Mesendoderm (in vitro differentiated cells): Measurements from ENCODE around the gene LPIN1.

ENCODE experiments used
- DNase-seq: peaks from one replicate; pipeline ENCODE4 v3.0.0; 2013
- H2AK5ac ChIP-seq: 2 replicates; pipeline ENCODE4 v1.6.1; 2013; ENCODE audit warnings: low read length, inconsistent platforms
- H2BK120ac ChIP-seq: 2 replicates; pipeline ENCODE4 v1.6.1; 2013; ENCODE audit warnings: low read depth, mild to moderate bottlenecking, low read length, moderate library complexity, mixed read lengths
- H2BK15ac ChIP-seq: replicated peaks from 2 replicates; pipeline ENCODE4 v1.6.1; 2013; ENCODE audit warnings: low read depth, mild to moderate bottlenecking, moderate library complexity
- H2BK5ac ChIP-seq: 2 replicates; pipeline ENCODE4 v1.6.1; 2013; ENCODE audit warnings: low read length, inconsistent platforms
- H3K18ac ChIP-seq: 2 replicates; pipeline ENCODE4 v1.6.1; 2013; ENCODE audit warnings: mild to moderate bottlenecking, low read length, mixed read lengths
- H3K23ac ChIP-seq: one replicate; pipeline ENCODE4 v1.6.1; 2013; ENCODE audit warnings: low read length
- H3K27ac ChIP-seq: 2 replicates; pipeline ENCODE4 v1.5.1; 2013; ENCODE audit warnings: low read depth, mild to moderate bottlenecking, inconsistent platforms, low read length, moderate library complexity
- H3K27me3 ChIP-seq: 2 replicates; pipeline ENCODE4 v1.6.1; 2013; ENCODE audit warnings: low read length, control low read depth, mild to moderate bottlenecking, inconsistent platforms; ENCODE audit not compliant: insufficient read depth, poor library complexity
- H3K36me3 ChIP-seq: 2 replicates; pipeline ENCODE4 v1.6.1; 2013; ENCODE audit warnings: low read length, inconsistent platforms; ENCODE audit not compliant: control insufficient read depth, insufficient read depth
- H3K4ac ChIP-seq: one replicate; pipeline ENCODE4 v1.6.1; 2013; ENCODE audit warnings: low read depth, mild to moderate bottlenecking, low read length, moderate library complexity
- H3K4me1 ChIP-seq: 2 replicates; pipeline ENCODE4 v1.6.1; 2013; ENCODE audit warnings: low read depth, low read length, inconsistent platforms; ENCODE audit not compliant: control insufficient read depth
- H3K4me2 ChIP-seq: 2 replicates; pipeline ENCODE4 v1.6.1; 2013; ENCODE audit warnings: low read length
- H3K4me3 ChIP-seq: 2 replicates; pipeline ENCODE4 v1.5.1; 2013; ENCODE audit warnings: mild to moderate bottlenecking, low read length
- H3K56ac ChIP-seq: one replicate; pipeline ENCODE4 v1.6.1; 2013; ENCODE audit warnings: low read length
- H3K79me1 ChIP-seq: 2 replicates; pipeline ENCODE4 v1.6.1; 2013; ENCODE audit warnings: low read length, inconsistent platforms
- H3K79me2 ChIP-seq: 2 replicates; pipeline ENCODE4 v1.6.1; 2013; ENCODE audit warnings: mild to moderate bottlenecking, low read length; ENCODE audit not compliant: control insufficient read depth, insufficient read depth
- H3K9ac ChIP-seq: 2 replicates; pipeline ENCODE4 v1.6.1; 2013; ENCODE audit warnings: low read length, inconsistent platforms
- H4K5ac ChIP-seq: one replicate; pipeline ENCODE4 v1.6.1; 2013; ENCODE audit warnings: low read length
- H4K8ac ChIP-seq: one replicate; pipeline ENCODE4 v1.6.1; 2013; ENCODE audit warnings: low read depth, mild to moderate bottlenecking, control low read depth, low read length, moderate library complexity
- WGBS: extraction: QIAGEN DNeasy Blood & Tissue Kit; methylation state at CpG from one replicate; pipeline ENCODE4 v1.1.7; 2013; ENCODE audit warnings: low lambda C conversion rate, missing lambda C conversion rate; ENCODE audit not compliant: insufficient coverage; ENCODE audit errors: extremely low coverage; 5-methylcytosine and 5-hydroxymethylcytosine counted together

The LPIN1 gene

DNA sequence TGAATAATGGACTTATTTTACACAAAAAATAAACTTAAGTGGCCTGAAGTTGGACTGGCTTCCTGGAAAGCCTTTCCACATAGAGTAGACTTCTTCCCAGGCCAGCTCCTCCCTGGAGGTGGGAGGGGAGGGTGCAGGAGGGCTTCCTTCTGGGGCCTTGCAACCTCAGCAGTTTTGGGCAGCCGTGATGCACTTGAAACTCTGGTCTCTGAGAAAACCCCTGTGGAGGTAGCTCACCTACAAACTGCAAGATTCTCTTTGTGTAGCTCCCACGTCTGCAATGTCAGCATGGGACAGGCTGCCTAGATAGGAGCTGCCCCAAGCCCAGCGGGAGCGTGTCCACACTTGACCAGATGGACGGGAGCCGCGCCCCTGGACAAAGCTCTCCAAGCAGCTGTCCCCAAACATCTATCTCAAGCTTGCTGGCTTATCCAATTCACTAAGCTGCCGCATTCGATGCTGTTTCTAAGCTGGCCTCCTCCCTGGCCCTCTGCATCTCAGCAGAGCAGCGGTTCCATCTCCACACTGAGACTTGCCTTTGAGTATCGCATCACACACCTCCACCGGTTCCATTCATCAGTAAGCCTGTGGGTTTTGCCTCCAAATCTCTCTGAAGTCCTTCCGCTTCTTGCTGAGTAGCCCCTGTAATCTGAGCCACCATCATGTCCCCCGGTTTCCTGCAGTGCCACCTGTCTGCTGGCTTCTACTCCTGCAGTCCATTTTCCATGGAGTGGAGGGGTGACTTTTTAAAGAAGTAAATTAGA is 1.6 kb upstream of the LPIN1 start:
- Histone ChIP-seq H3K23ac (no peak overlapping the region), H4K5ac (peak overlapping the region; percentile 33), H3K4me2 (no peak overlapping the region), H4K8ac (no peak overlapping the region), H2AK5ac (no peak overlapping the region), H3K27ac (peak overlapping the region; percentile 46), H2BK15ac (no peak overlapping the region), H3K4ac (peak overlapping the region; percentile 75), H3K79me1 (peaks cover 4% of the 10 kb centered on the region), H3K27me3 (no peaks in the 10 kb centered on the region), H3K9ac (peak overlapping the region; percentile 36), H3K56ac (peak overlapping the region; percentile 36), H3K18ac (peak overlapping the region; percentile 65), H3K79me2 (peaks cover 4% of the 10 kb centered on the region), H2BK120ac (no peak overlapping the region), H3K36me3 (no peaks in the 10 kb centered on the region), H3K4me3 (no peak overlapping the region), H2BK5ac (peak overlapping the region; percentile 25), H3K4me1 (peaks cover 9% of the 10 kb centered on the region)
- WGBS = no CpG with 5 or more reads among the region's 14 CpGs
- DNase-seq = peak; percentile 89

DNA sequence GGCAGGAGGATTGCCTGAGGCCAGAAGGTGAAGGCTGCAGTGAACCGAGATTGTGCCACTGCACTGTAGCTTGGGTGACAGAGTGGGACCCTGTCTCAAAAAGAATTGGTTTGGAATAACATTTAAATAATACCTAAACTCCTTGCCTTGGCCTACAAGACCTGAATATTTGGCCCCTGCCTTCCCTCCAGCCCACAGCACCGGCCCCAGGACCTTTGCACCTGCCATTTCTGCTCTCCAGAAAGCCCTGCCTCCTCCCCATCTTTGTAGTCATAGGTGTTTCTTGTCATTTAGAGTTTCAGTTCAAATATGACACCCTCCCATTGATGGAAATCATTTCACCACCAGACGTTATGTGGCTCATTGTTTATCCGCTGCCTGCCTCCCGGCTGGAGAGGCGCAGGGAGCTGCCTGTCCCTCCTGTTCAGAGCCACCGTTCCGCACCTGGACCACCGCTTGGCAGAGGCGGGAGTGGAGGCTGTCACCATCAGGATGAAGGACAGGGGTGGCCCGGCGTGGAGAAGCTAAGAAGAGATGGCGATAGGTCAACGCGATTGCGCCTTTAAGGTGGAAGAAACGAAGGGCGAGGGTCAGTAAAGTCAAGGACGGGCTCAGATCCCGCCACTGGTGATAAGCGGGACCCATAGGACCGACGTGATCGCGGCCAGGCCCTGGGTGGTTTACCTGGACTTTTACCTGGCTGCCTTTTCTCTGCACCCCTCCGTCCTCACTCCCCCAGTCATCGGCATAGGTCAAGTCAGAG is 638 bp upstream of the LPIN1 start:
- H3K23ac ChIP-seq = no peak overlapping the region
- peaks cover 9% of the 10 kb centered on the region for H3K4me1 ChIP-seq
- H2BK15ac ChIP-seq = no peak overlapping the region
- H2AK5ac ChIP-seq = no peak overlapping the region
- H3K36me3 ChIP-seq = no peaks in the 10 kb centered on the region
- no peak overlapping the region for H3K27ac ChIP-seq
- H3K9ac ChIP-seq = peak overlapping the region; percentile 10
- no peak overlapping the region for H2BK5ac ChIP-seq
- H4K5ac ChIP-seq = no peak overlapping the region
- no peaks in the 10 kb centered on the region for H3K27me3 ChIP-seq
- H2BK120ac ChIP-seq = no peak overlapping the region
- peaks cover 4% of the 10 kb centered on the region for H3K79me2 ChIP-seq
- H3K56ac ChIP-seq = peak overlapping the region; percentile 8
- no peak overlapping the region for H4K8ac ChIP-seq
- DNase-seq = no peak
- H3K79me1 ChIP-seq = peaks cover 4% of the 10 kb centered on the region
- no peak overlapping the region for H3K4ac ChIP-seq
- H3K4me3 ChIP-seq = no peak overlapping the region
- WGBS = no CpG with 5 or more reads among the region's 27 CpGs
- peak overlapping the region; percentile 26 for H3K18ac ChIP-seq
- H3K4me2 ChIP-seq = peak overlapping the region; percentile 2

DNA sequence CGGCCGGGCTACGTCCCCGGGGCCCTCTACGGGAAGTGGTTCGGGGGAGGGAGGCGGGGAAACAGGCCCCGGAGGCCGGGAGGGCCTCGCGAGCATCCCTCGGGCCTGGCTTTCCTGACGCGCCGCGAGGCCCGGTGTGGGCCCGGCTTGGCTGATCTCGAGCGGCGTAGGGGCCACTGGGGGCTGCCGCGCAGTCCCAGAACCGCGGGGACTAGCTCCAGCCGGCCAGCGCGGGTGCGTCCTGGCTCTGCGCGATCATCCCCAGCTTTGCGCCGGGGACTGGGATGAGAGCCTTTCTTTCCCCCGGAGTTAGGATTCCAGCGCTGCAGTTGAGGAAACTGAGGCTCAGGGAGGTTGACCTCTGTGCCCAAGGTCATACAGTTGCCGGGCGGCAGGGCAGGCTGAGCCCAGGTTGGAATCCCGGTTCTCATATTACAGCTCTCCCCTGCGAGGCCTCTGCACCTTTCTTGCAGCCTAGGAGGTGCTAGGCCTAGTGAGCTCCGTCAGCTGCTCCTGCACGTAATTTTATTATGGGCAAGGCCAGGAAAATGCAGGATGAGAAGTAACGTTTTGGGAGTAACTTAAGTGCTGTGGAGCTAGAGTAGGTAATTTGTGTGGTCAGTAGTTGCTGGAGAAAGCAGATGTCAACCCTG is 501 bp downstream of the LPIN1 start:
- H3K27me3 ChIP-seq = no peaks in the 10 kb centered on the region
- H2AK5ac ChIP-seq = no peak overlapping the region
- H3K36me3 ChIP-seq = no peaks in the 10 kb centered on the region
- H3K4me3 ChIP-seq = peak overlapping the region; percentile 69
- peak; percentile 72 for DNase-seq
- peak overlapping the region; percentile 92 for H3K18ac ChIP-seq
- H2BK5ac ChIP-seq = no peak overlapping the region
- H3K79me2 ChIP-seq = peaks cover 4% of the 10 kb centered on the region
- no peak overlapping the region for H2BK15ac ChIP-seq
- peaks cover 4% of the 10 kb centered on the region for H3K79me1 ChIP-seq
- H4K8ac ChIP-seq = peak overlapping the region; percentile 77
- peaks cover 9% of the 10 kb centered on the region for H3K4me1 ChIP-seq
- H2BK120ac ChIP-seq = no peak overlapping the region
- no peak overlapping the region for H3K27ac ChIP-seq
- peak overlapping the region; percentile 87 for H3K56ac ChIP-seq
- peak overlapping the region; percentile 63 for H3K4ac ChIP-seq
- H3K9ac ChIP-seq = peak overlapping the region; percentile 82
- H3K23ac ChIP-seq = no peak overlapping the region
- peak overlapping the region; percentile 69 for H3K4me2 ChIP-seq
- no peak overlapping the region for H4K5ac ChIP-seq
- WGBS = no CpG with 5 or more reads among the region's 42 CpGs

DNA sequence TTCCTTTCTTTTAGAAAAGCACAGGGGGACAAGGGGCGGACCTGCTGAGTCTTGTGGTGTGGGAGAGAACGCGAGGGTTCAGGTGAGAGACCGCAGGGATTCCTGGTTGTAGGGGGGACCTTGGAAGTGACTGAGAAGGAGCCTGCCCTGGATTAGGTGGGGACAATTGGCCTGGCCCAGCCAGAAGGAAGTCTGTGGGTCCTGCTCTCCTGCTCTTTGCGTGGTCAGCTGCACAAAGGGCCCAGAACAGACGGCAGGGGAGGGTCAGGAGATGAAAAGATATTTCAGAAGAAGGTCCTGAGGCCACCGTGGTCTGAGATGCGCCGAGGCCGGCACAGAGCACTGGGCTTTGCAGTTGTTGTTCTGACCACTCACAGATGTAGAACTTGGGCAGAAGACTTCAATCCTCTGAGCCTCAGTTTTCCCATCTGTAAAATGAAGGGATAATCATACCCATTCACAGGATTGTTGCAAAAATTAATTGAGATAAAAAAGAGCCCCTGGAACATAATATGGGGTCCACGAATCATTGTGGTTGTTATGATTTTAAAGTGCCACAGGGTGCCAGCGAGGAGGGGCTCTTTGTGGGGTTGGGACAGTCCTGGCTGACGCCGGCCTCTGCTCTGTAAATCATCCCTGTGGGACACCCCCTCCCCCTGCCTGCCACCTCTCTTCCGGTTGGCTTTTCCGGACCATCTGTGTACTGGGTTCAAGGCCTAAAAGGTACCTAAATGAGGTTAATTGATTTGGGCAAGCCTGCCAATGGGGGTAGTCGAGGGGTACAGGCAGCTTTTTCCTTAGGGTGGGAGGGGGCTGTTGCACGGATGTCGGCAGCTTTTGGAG is 1.8 kb downstream of the LPIN1 start:
- Histone ChIP-seq H3K27me3 (no peaks in the 10 kb centered on the region), H3K27ac (no peak overlapping the region), H3K56ac (peak overlapping the region; percentile 72), H3K4ac (no peak overlapping the region), H4K8ac (no peak overlapping the region), H2BK5ac (no peak overlapping the region), H3K23ac (peak overlapping the region; percentile 67), H3K79me1 (peaks cover 4% of the 10 kb centered on the region), H3K4me1 (peaks cover 15% of the 10 kb centered on the region), H4K5ac (no peak overlapping the region), H3K36me3 (no peaks in the 10 kb centered on the region), H2BK120ac (no peak overlapping the region), H2AK5ac (no peak overlapping the region), H3K9ac (peak overlapping the region; percentile 82), H3K4me3 (no peak overlapping the region), H2BK15ac (no peak overlapping the region), H3K4me2 (peak overlapping the region; percentile 4), H3K18ac (peak overlapping the region; percentile 12), H3K79me2 (peaks cover 4% of the 10 kb centered on the region)
- DNase-seq = no peak
- WGBS = no CpG with 5 or more reads among the region's 19 CpGs

DNA sequence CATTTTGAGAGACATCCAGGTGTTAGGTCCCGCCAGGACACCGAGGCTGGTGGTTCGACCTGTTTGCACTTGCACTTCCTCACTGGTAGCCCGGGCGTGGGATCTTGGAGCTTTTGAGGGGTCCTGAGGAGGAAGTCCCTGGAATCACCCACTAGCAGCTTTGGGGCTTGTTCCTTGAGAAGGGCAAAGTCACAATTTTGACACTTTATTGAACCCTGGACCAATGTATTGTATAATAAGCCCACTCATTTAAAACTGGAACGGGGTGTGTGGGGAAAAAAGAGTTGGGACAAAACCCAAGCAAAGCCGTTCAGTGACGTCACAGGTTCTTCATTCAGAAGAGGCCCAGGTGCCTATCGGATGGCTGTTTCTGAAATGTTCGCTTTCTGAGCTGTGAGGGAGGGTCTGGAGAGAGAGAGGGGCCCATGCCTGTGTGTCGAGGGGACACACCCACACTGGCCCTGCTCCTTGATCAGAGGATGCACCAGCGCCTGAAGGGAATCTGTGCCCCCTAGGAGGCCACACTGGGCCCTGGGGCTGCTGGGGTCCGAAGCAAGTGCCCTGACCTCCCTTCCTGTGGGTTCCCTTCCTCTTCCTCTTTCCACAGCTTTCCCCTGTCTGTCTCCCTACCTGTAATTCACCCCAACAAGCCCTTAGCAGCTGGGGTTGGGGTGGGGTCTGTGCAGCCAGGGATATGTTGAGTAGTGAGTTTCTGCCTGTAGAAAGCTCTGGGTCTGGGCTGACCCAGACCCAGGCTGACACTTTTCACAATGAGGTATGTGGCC is 2.6 kb downstream of the LPIN1 start:
- H2BK5ac ChIP-seq = no peak overlapping the region
- H2BK120ac ChIP-seq = no peak overlapping the region
- no peak overlapping the region for H3K27ac ChIP-seq
- no peak overlapping the region for H3K4ac ChIP-seq
- WGBS = no CpG with 5 or more reads among the region's 13 CpGs
- H3K18ac ChIP-seq = no peak overlapping the region
- H3K4me2 ChIP-seq = no peak overlapping the region
- no peaks in the 10 kb centered on the region for H3K27me3 ChIP-seq
- no peak overlapping the region for H3K23ac ChIP-seq
- no peak overlapping the region for H4K8ac ChIP-seq
- no peak for DNase-seq
- no peak overlapping the region for H4K5ac ChIP-seq
- H2AK5ac ChIP-seq = no peak overlapping the region
- no peak overlapping the region for H3K4me3 ChIP-seq
- H3K4me1 ChIP-seq = peaks cover 15% of the 10 kb centered on the region
- H3K56ac ChIP-seq = no peak overlapping the region
- H3K79me2 ChIP-seq = peaks cover 4% of the 10 kb centered on the region
- peaks cover 4% of the 10 kb centered on the region for H3K79me1 ChIP-seq
- H3K36me3 ChIP-seq = no peaks in the 10 kb centered on the region
- no peak overlapping the region for H3K9ac ChIP-seq
- no peak overlapping the region for H2BK15ac ChIP-seq
